ENCODE measurements around the gene CYB5R2.

Gene CYB5R2

DNA sequence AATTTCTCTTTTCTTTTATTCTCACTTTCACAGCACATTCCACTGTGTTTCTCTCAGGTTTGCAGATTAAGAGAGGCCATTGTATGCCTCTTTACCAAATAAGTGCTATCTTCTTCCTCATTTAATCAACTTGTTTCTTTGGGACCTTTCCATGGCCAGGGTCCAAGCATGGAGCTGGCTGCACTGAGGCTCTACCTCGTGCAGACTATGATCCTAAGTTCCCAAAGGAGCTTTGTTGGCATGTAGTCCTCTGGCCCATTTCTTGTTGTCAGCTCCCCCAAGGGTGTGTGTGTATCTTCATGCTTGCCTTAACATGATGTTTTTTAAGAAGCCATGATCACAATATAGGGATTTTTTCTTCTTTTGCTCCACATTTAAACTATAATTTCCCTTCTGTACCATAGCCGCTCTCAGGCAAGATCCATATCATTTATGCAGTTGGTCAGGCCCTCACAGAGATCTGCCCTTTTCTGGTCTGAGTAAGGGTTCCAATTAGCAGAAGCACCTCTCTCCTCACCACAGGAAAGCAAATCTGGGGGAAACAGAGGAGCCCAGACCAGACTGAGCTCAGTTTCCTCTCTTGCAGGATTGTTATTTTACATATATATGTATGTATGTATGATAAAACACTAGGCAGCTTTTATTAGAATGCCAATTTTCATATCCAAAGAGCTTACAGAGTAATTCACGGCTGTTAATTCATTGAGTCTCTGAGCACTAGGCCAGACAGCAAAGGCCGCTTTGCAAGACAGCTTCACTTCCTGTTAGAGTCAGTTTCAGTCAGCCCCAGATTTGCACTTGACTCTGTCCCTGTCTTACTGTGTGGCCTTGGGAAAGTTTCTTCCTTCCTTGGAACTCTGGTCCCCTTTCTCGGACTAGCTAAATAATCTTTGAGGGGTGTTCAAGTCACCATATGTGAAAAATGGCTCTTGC is 34.3 kb downstream of the CYB5R2 start:
- no peak overlapping the region for H3K27ac ChIP-seq
- TF ChIP-seq CTCF (IDR thresholded peaks at IDR 0.05), result no peak
- TF ChIP-seq ZFX (IDR thresholded peaks at IDR 0.05; ENCODE audit: borderline replicate concordance), result no peak

GRCh38 chr11:7637447-7638157 is 35.7 kb downstream of the CYB5R2 start:
- TF ChIP-seq ZFX (IDR thresholded peaks at IDR 0.05; ENCODE audit: borderline replicate concordance) (no peak), CTCF (IDR thresholded peaks at IDR 0.05) (no peak)
- no peak overlapping the region for H3K27ac ChIP-seq

DNA sequence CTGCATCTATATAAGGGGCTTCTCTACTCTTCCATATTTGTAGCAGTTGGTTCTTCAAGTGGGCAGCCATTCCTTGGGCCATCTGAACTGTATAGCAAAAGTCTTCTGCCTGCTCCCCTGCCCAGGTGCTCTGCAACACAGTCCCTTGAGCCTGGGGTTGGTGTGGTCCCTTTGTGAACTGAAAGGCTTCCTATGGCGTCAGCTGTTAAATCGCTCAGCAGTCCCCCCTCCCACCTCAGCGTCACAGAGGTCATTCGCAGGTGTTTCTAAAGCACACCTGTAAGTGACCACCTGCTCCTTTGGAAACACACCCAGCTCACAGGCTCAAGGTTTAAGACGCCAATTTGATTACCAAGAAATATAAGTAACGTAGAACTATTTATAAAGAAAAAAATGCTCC is 37.0 kb downstream of the CYB5R2 start:
- TF ChIP-seq CTCF (IDR thresholded peaks at IDR 0.05), result no peak
- no peak for TF ChIP-seq ZFX (IDR thresholded peaks at IDR 0.05; ENCODE audit: borderline replicate concordance)
- H3K27ac ChIP-seq, result no peak overlapping the region

- H3K27ac ChIP-seq, result no peak overlapping the region
- TF ChIP-seq ZFX (IDR thresholded peaks at IDR 0.05; ENCODE audit: borderline replicate concordance) (no peak), CTCF (IDR thresholded peaks at IDR 0.05) (no peak)
Observed at GRCh38 chr11:7635708-7636107, 37.6 kb downstream of the CYB5R2 start.

DNA sequence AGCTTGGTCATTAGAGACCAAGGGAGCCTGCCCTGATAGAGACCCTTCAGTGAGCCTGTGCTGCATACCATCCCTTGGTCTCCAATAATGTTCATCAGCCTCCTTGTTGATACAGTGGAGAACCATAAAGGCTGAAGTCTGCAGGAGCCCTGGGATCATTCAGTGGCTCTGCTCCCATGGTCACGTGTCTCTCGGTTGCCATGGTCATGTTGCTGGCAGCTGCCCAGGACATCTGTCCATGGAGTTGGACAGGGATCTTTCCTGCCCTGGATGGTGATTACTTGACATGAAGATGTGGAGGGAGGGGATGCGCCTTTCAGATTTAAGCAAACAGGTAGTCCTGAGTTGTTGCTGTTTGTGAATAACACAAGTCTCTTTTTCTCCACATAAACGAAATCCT is 38.2 kb downstream of the CYB5R2 start:
- H3K27ac ChIP-seq, result no peak overlapping the region
- TF ChIP-seq ZFX (IDR thresholded peaks at IDR 0.05; ENCODE audit: borderline replicate concordance) (no peak), CTCF (IDR thresholded peaks at IDR 0.05) (no peak)

GRCh38 chr11:7632211-7632610 is 41.1 kb downstream of the CYB5R2 start:
- TF ChIP-seq ZFX (IDR thresholded peaks at IDR 0.05; ENCODE audit: borderline replicate concordance) (no peak), CTCF (IDR thresholded peaks at IDR 0.05) (no peak)
- no peak overlapping the region for H3K27ac ChIP-seq

GRCh38 chr11:7630002-7630401 is 43.3 kb downstream of the CYB5R2 start:
- H3K27ac ChIP-seq, result no peak overlapping the region
- TF ChIP-seq CTCF (IDR thresholded peaks at IDR 0.05) (no peak), ZFX (IDR thresholded peaks at IDR 0.05; ENCODE audit: borderline replicate concordance) (no peak)
